H9 (cell line): ENCODE data around the gene MRPS5. TPM values are rescaled to one million over a fixed set of nuclear protein-coding genes. Genes with fewer than 3 reads are reported as not detected.

Source experiments
- DNase-seq: peaks from one replicate; pipeline ENCODE4 v3.0.0-alpha.2; 2017
- H2AFZ ChIP-seq: one replicate; pipeline ENCODE4 v1.6.1; 2013; ENCODE audit warnings: mild to moderate bottlenecking, low read length, control low read depth, moderate library complexity
- H2AK5ac ChIP-seq: 2 replicates; pipeline ENCODE4 v1.6.1; 2013; ENCODE audit warnings: low read length, control low read depth, mixed read lengths; ENCODE audit not compliant: insufficient read length
- H2BK120ac ChIP-seq: one replicate; pipeline ENCODE4 v1.6.1; 2013; ENCODE audit warnings: low read depth, mild to moderate bottlenecking, low read length, control low read depth, inconsistent platforms; ENCODE audit not compliant: poor library complexity, severe bottlenecking
- H2BK12ac ChIP-seq: 2 replicates; pipeline ENCODE4 v1.6.1; 2013; ENCODE audit warnings: low read length, control low read depth, mixed read lengths, low read depth; ENCODE audit not compliant: insufficient read length
- H2BK15ac ChIP-seq: 2 replicates; pipeline ENCODE4 v1.6.1; 2013; ENCODE audit warnings: low read depth, low read length, control low read depth
- H2BK20ac ChIP-seq: one replicate; pipeline ENCODE4 v1.6.1; 2013; ENCODE audit warnings: low read depth, mild to moderate bottlenecking, low read length, control low read depth, inconsistent platforms; ENCODE audit not compliant: poor library complexity, severe bottlenecking
- H2BK5ac ChIP-seq: 2 replicates; pipeline ENCODE4 v1.6.1; 2013; ENCODE audit warnings: low read length, control low read depth, mixed read lengths; ENCODE audit not compliant: insufficient read length
- H3K14ac ChIP-seq: 2 replicates; pipeline ENCODE4 v1.6.1; 2013; ENCODE audit warnings: low read length, control low read depth; ENCODE audit not compliant: insufficient read depth
- H3K18ac ChIP-seq: 2 replicates; pipeline ENCODE4 v1.6.1; 2013; ENCODE audit warnings: low read depth, mild to moderate bottlenecking, mixed read lengths, low read length, control low read depth; ENCODE audit not compliant: insufficient read length
- H3K23ac ChIP-seq: 2 replicates; pipeline ENCODE4 v1.6.1; 2013; ENCODE audit warnings: low read length, control low read depth, mixed read lengths, low read depth; ENCODE audit not compliant: insufficient read length
- H3K23me2 ChIP-seq: 2 replicates; pipeline ENCODE4 v1.6.1; 2013; ENCODE audit warnings: low read depth, mild to moderate bottlenecking, mixed read lengths, low read length, control low read depth; ENCODE audit not compliant: insufficient read length, poor library complexity, severe bottlenecking
- H3K27ac ChIP-seq: 2 replicates; pipeline ENCODE4 v1.5.1; 2013; ENCODE audit warnings: low read length, control low read depth, mixed read lengths, low read depth; ENCODE audit not compliant: insufficient read length
- H3K27me3 ChIP-seq: 2 replicates; pipeline ENCODE4 v1.6.1; 2013; ENCODE audit warnings: low read length, control low read depth, inconsistent platforms; ENCODE audit not compliant: insufficient read depth
- H3K4ac ChIP-seq: 2 replicates; pipeline ENCODE4 v1.6.1; 2013; ENCODE audit warnings: low read depth, mild to moderate bottlenecking, control low read depth, inconsistent platforms, low read length, moderate library complexity
- H3K4me1 ChIP-seq: 2 replicates; pipeline ENCODE4 v1.6.1; 2013; ENCODE audit warnings: low read length, control low read depth, inconsistent platforms; ENCODE audit not compliant: insufficient read depth
- H3K4me2 ChIP-seq: 2 replicates; pipeline ENCODE4 v1.6.1; 2013; ENCODE audit warnings: low read length, control low read depth, mixed read lengths; ENCODE audit not compliant: insufficient read length, insufficient read depth
- H3K56ac ChIP-seq: 2 replicates; pipeline ENCODE4 v1.6.1; 2013; ENCODE audit warnings: low read depth, mild to moderate bottlenecking, mixed read lengths, low read length, control low read depth; ENCODE audit not compliant: insufficient read length
- H3K79me1 ChIP-seq: 2 replicates; pipeline ENCODE4 v1.6.1; 2013; ENCODE audit warnings: low read depth, mild to moderate bottlenecking, moderate library complexity, low read length, control low read depth, inconsistent platforms; ENCODE audit not compliant: insufficient read depth, poor library complexity, severe bottlenecking
- H3K79me2 ChIP-seq: 2 replicates; pipeline ENCODE4 v1.6.1; 2013; ENCODE audit warnings: low read length, control low read depth, inconsistent platforms; ENCODE audit not compliant: insufficient read depth
- H3K9ac ChIP-seq: 2 replicates; pipeline ENCODE4 v1.6.1; 2013; ENCODE audit warnings: low read length, control low read depth, mixed read lengths; ENCODE audit not compliant: insufficient read length; ENCODE audit errors: extremely low read depth
- H3K9me3 ChIP-seq: one replicate; pipeline ENCODE4 v1.6.1; 2013; ENCODE audit warnings: low read depth, low read length, inconsistent platforms; ENCODE audit not compliant: control insufficient read depth
- H3T11ph ChIP-seq: one replicate; pipeline ENCODE4 v1.6.1; 2013; ENCODE audit warnings: mild to moderate bottlenecking, low read length, control low read depth, inconsistent platforms
- H4K20me1 ChIP-seq: one replicate; pipeline ENCODE4 v1.6.1; 2013; ENCODE audit not compliant: control insufficient read depth, insufficient read length, insufficient read depth
- H4K5ac ChIP-seq: 2 replicates; pipeline ENCODE4 v1.6.1; 2013; ENCODE audit warnings: low read depth, mild to moderate bottlenecking, mixed read lengths, low read length, control low read depth; ENCODE audit not compliant: insufficient read length
- H4K8ac ChIP-seq: replicated peaks from 2 replicates; pipeline ENCODE4 v1.6.1; 2013; ENCODE audit warnings: low read length, control low read depth, mixed read lengths, low read depth; ENCODE audit not compliant: insufficient read length
- H4K91ac ChIP-seq: 2 replicates; pipeline ENCODE4 v1.6.1; 2013; ENCODE audit warnings: low read depth, mild to moderate bottlenecking, moderate library complexity, mixed read lengths, low read length, control low read depth; ENCODE audit not compliant: insufficient read length
- H3K27ac Mint-ChIP-seq, 3 experiments: 2 replicates in 2 of 3; 3 replicates in 1 of 3; pipeline ENCODE4 v1.8.0; 2020 to 2021; ENCODE audit warnings: mixed read lengths in 3 of 3, mild to moderate bottlenecking in 1 of 3, moderate library complexity in 1 of 3
- H3K27me3 Mint-ChIP-seq: 2 replicates; pipeline ENCODE4 v1.8.0; 2021; ENCODE audit warnings: low read depth, mild to moderate bottlenecking, moderate library complexity, mixed read lengths
- H3K36me3 Mint-ChIP-seq, 3 experiments: 2 replicates in 2 of 3; 3 replicates in 1 of 3; pipeline ENCODE4 v1.8.0; 2020 to 2021; ENCODE audit warnings: low read depth in 3 of 3, mixed read lengths in 3 of 3; ENCODE audit not compliant: insufficient read depth in 1 of 3
- H3K4me1 Mint-ChIP-seq, 2 experiments: 2 replicates each; pipeline ENCODE4 v1.8.0; 2020; ENCODE audit warnings: mixed read lengths in 2 of 2
- H3K4me3 Mint-ChIP-seq, 2 experiments: 2 replicates in 1 of 2; 3 replicates in 1 of 2; pipeline ENCODE4 v1.8.0; 2020 to 2021; ENCODE audit warnings: mild to moderate bottlenecking in 2 of 2, mixed read lengths in 2 of 2, moderate library complexity in 1 of 2
- H3K9me3 Mint-ChIP-seq, 2 experiments: 2 replicates in 1 of 2; 3 replicates in 1 of 2; pipeline ENCODE4 v1.8.0; 2020; ENCODE audit warnings: mild to moderate bottlenecking in 2 of 2, mixed read lengths in 2 of 2, moderate library complexity in 1 of 2
- CTCF ChIP-seq: fragments of 200-600 bp; sonication (generic); conservative IDR thresholded peaks from 3 replicates; pipeline ENCODE4 v1.8.0; 2021; ENCODE audit warnings: antibody characterized with exemption, mild to moderate bottlenecking
- WGBS: extraction: QIAGEN DNeasy Blood & Tissue Kit; methylation state at CpG from one replicate; pipeline ENCODE4 v1.1.7; 2013; ENCODE audit warnings: missing lambda C conversion rate, low lambda C conversion rate, mixed read lengths; ENCODE audit not compliant: insufficient read length; ENCODE audit errors: extremely low coverage; 5-methylcytosine and 5-hydroxymethylcytosine counted together
- total RNA-seq: library from RNA; stranded (reverse); gene quantifications from 2 replicates; pipeline ENCODE4 v1.2.1, GENCODE V29; 2021

Gene MRPS5
- total RNA-seq, 1 experiment from 2014 or later = 50.9 TPM

GRCh38 chr2:95044601-95045000 is 77.0 kb downstream of the MRPS5 start:
- Mint-ChIP-seq H3K27ac (no peak overlapping the region), H3K36me3 (no peaks in the 10 kb centered on the region), H3K9me3 (no peaks in the 10 kb centered on the region; a peak in 1 of 5 replicates), H3K4me3 (no peak overlapping the region), H3K27me3 (peaks cover 44% of the 10 kb centered on the region), H3K4me1 (peaks cover 7 to 22% of the 10 kb centered on the region in 2 experiments)
- no peaks in the 10 kb centered on the region for H3K79me2 ChIP-seq
- no peak overlapping the region for H3K4me2 ChIP-seq
- H2BK12ac ChIP-seq = no peak overlapping the region
- no peak overlapping the region for H2BK5ac ChIP-seq
- H3T11ph ChIP-seq = no peak overlapping the region
- DNase-seq = no peak
- H2AFZ ChIP-seq = no peak overlapping the region
- no peak overlapping the region for H2AK5ac ChIP-seq
- H3K56ac ChIP-seq = no peak overlapping the region
- H3K23me2 ChIP-seq = no peaks in the 10 kb centered on the region
- no peaks in the 10 kb centered on the region for H3K9me3 ChIP-seq
- H3K27me3 ChIP-seq = no peaks in the 10 kb centered on the region
- H2BK15ac ChIP-seq = no peak overlapping the region
- no peaks in the 10 kb centered on the region for H4K20me1 ChIP-seq
- no peaks in the 10 kb centered on the region for H3K4me1 ChIP-seq
- no peak overlapping the region for H3K18ac ChIP-seq
- H3K27ac ChIP-seq = no peak overlapping the region
- no peak overlapping the region for H4K91ac ChIP-seq
- no peak for TF ChIP-seq CTCF
- H3K9ac ChIP-seq = no peak overlapping the region
- no peak overlapping the region for H2BK20ac ChIP-seq
- no peak overlapping the region for H3K4ac ChIP-seq
- H3K14ac ChIP-seq = 0 out of 2 replicates have a peak overlapping the region, but pooled peaks have one; percentile 16
- H2BK120ac ChIP-seq = no peak overlapping the region
- no peak overlapping the region for H4K5ac ChIP-seq
- no peaks in the 10 kb centered on the region for H3K79me1 ChIP-seq
- no peak overlapping the region for H4K8ac ChIP-seq
- no peak overlapping the region for H3K23ac ChIP-seq
- no CpG with 5 or more reads among the region's 5 CpGs for WGBS
